DOHH2 (cell line): ENCODE results near the gene BTBD17.

Source experiments
- H3F3A ChIP-seq: fragments of 200-600 bp; sonication (generic), shearing (Covaris generic); 2 replicates; pipeline ENCODE4 v1.6.0; 2016; ENCODE audit warnings: antibody characterized with exemption, mild to moderate bottlenecking; ENCODE audit not compliant: control insufficient read depth, insufficient read depth
- H3K27ac ChIP-seq: fragments of 200-600 bp; sonication (generic); 2 replicates; pipeline ENCODE4 v1.5.1; 2014; ENCODE audit warnings: low read depth, mild to moderate bottlenecking, low read length, moderate library complexity
- H3K27me3 ChIP-seq: fragments of 200-600 bp; sonication (generic); 2 replicates; pipeline ENCODE4 v1.6.1; 2014; ENCODE audit warnings: mild to moderate bottlenecking, low read length, mixed read lengths; ENCODE audit not compliant: control insufficient read depth
- H3K36me3 ChIP-seq: fragments of 200-600 bp; sonication (generic); 2 replicates; pipeline ENCODE4 v1.6.1; 2014; ENCODE audit warnings: mild to moderate bottlenecking, low read length, moderate library complexity, mixed read lengths; ENCODE audit not compliant: control insufficient read depth
- H3K4me1 ChIP-seq: fragments of 200-600 bp; sonication (generic); 2 replicates; pipeline ENCODE4 v1.6.1; 2014; ENCODE audit warnings: mild to moderate bottlenecking, low read length, mixed read lengths; ENCODE audit not compliant: control insufficient read depth
- H3K4me2 ChIP-seq: fragments of 200-600 bp; sonication (generic); 2 replicates; pipeline ENCODE4 v1.6.0; 2014; ENCODE audit warnings: mild to moderate bottlenecking, low read length, moderate library complexity
- H3K4me3 ChIP-seq: fragments of 200-600 bp; sonication (generic); 2 replicates; pipeline ENCODE4 v1.5.1; 2014; ENCODE audit warnings: mild to moderate bottlenecking, low read length, mixed read lengths
- H3K79me2 ChIP-seq: fragments of 200-600 bp; sonication (generic); 2 replicates; pipeline ENCODE4 v1.6.1; 2014; ENCODE audit warnings: mild to moderate bottlenecking, low read length, mixed read lengths; ENCODE audit not compliant: control insufficient read depth
- H3K9me2 ChIP-seq: fragments of 200-600 bp; sonication (generic); replicated peaks from 2 replicates; pipeline ENCODE4 v1.6.1; 2014; ENCODE audit warnings: mild to moderate bottlenecking, low read length, mixed read lengths; ENCODE audit not compliant: control insufficient read depth
- H3K9me3 ChIP-seq: fragments of 200-600 bp; sonication (generic); 2 replicates; pipeline ENCODE4 v1.6.1; 2014; ENCODE audit warnings: antibody characterized with exemption, low read length, mixed read lengths; ENCODE audit not compliant: control insufficient read depth, insufficient read depth
- H4K20me1 ChIP-seq: fragments of 200-600 bp; sonication (generic); 2 replicates; pipeline ENCODE4 v1.6.0; 2014; ENCODE audit warnings: low read depth, mild to moderate bottlenecking, antibody characterized with exemption, low read length, moderate library complexity; ENCODE audit not compliant: control insufficient read depth, insufficient read depth
- EZH2phosphoT487 ChIP-seq: fragments of 200-600 bp; sonication (generic); IDR thresholded peaks from 2 replicates; pipeline ENCODE4 v1.6.1; 2017; ENCODE audit warnings: borderline replicate concordance, mild to moderate bottlenecking, antibody characterized with exemption, low read length, moderate library complexity, mixed read lengths
- TF ChIP-seq, protein P1 (sequence below): fragments of 200-600 bp; sonication (generic); IDR thresholded peaks from one replicate; pipeline ENCODE4 v1.5.1; 2014; ENCODE audit warnings: antibody characterized with exemption, mild to moderate bottlenecking, low read depth, low read length; ENCODE audit not compliant: poor library complexity, severe bottlenecking

Gene BTBD17

DNA sequence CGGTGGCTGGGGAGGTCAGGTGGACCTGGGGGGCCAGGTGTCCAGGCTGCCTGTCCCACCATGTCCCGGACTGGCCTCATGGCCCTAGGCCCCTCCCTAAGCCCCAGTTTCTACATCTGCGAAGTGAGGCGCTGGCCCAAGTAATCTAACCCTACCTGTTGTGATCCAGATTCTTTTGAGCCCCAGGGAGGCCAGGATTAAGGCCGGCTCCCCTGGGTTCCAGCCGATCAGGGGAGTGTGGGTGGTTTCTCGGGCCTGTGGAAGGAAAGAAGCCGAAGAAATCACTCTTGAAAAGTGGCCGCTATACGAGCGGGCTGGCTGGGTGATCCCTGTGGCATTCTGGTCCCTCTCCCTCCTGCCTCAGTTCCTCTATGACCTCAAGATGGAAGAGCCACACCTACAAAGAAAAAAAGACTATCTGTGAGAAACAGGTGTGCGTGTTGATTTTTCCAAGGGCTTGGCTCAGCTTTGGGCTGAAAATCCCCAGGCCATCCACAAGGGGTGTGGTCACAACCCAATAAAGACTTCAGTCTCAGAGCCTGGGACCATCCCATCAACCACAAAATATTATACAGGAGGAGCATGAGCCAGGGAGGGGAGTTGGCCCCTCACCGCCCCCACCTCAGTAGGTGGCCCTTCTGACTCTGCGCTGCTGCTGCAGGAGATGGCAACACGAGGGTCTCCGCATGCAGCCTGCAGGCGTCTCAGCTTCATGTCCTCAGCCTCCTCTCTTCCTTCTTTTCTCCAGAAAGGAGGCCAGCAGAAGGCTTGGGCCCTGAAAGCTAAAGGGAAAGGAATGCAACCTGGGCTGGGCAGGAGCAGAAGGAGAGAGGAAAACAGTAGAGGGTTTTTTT, 25.9 kb upstream of the BTBD17 start:
- no peak for TF ChIP-seq EZH2phosphoT487
- Histone ChIP-seq H3F3A (no peaks in the 10 kb centered on the region), H3K4me2 (no peak overlapping the region), H3K4me1 (no peaks in the 10 kb centered on the region), H3K27me3 (no peaks in the 10 kb centered on the region), H3K36me3 (no peaks in the 10 kb centered on the region), H3K4me3 (no peak overlapping the region), H3K79me2 (no peaks in the 10 kb centered on the region), H4K20me1 (no peaks in the 10 kb centered on the region), H3K9me2 (no peaks in the 10 kb centered on the region), H3K27ac (no peak overlapping the region), H3K9me3 (no peaks in the 10 kb centered on the region)

DNA sequence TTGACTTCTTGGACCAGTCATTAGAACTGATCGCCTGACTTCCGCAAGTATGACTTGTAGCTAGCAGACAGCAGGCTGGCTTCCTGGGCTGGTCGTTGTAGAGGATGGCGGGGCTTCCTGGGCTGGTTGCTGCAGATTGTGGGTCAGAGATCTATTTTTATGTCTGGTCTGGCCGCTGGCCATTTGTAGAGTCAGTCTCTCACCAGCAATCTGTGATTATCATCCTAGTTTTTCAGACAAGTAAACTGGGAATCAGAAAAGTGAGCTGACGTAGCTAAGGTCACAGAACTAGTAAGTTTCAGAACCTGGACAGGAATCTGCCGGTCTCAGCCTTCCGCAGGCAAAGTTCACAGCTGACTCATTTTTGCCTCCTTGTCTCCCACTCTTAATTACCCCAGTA, 24.7 kb upstream of the BTBD17 start:
- Histone ChIP-seq H3K4me1 (no peaks in the 10 kb centered on the region), H3K27ac (no peak overlapping the region), H3K4me3 (no peak overlapping the region), H3K36me3 (no peaks in the 10 kb centered on the region), H3K9me2 (no peaks in the 10 kb centered on the region), H3K27me3 (no peaks in the 10 kb centered on the region), H3K4me2 (no peak overlapping the region), H3K9me3 (no peaks in the 10 kb centered on the region), H4K20me1 (no peaks in the 10 kb centered on the region), H3K79me2 (no peaks in the 10 kb centered on the region), H3F3A (no peaks in the 10 kb centered on the region)
- TF ChIP-seq, protein P1, sequence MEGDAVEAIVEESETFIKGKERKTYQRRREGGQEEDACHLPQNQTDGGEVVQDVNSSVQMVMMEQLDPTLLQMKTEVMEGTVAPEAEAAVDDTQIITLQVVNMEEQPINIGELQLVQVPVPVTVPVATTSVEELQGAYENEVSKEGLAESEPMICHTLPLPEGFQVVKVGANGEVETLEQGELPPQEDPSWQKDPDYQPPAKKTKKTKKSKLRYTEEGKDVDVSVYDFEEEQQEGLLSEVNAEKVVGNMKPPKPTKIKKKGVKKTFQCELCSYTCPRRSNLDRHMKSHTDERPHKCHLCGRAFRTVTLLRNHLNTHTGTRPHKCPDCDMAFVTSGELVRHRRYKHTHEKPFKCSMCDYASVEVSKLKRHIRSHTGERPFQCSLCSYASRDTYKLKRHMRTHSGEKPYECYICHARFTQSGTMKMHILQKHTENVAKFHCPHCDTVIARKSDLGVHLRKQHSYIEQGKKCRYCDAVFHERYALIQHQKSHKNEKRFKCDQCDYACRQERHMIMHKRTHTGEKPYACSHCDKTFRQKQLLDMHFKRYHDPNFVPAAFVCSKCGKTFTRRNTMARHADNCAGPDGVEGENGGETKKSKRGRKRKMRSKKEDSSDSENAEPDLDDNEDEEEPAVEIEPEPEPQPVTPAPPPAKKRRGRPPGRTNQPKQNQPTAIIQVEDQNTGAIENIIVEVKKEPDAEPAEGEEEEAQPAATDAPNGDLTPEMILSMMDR = no peak
- TF ChIP-seq EZH2phosphoT487 = no peak

- no peaks in the 10 kb centered on the region for H3K27me3 ChIP-seq
- H3K9me2 ChIP-seq = no peaks in the 10 kb centered on the region
- H3K4me3 ChIP-seq = no peak overlapping the region
- no peak for TF ChIP-seq EZH2phosphoT487
- TF ChIP-seq, protein P1 = no peak
- H3K4me1 ChIP-seq = no peaks in the 10 kb centered on the region
- no peak overlapping the region for H3K4me2 ChIP-seq
- no peaks in the 10 kb centered on the region for H3K36me3 ChIP-seq
- no peak overlapping the region for H3K27ac ChIP-seq
- H3F3A ChIP-seq = no peaks in the 10 kb centered on the region
- H4K20me1 ChIP-seq = no peaks in the 10 kb centered on the region
- no peaks in the 10 kb centered on the region for H3K79me2 ChIP-seq
- no peaks in the 10 kb centered on the region for H3K9me3 ChIP-seq
Measured at GRCh38 chr17:74385201-74385600, 23.5 kb upstream of the BTBD17 start.

GRCh38 chr17:74383141-74383540, 21.5 kb upstream of the BTBD17 start:
- TF ChIP-seq, protein P1 = no peak
- no peak for TF ChIP-seq EZH2phosphoT487
- Histone ChIP-seq H4K20me1 (no peaks in the 10 kb centered on the region), H3K79me2 (no peaks in the 10 kb centered on the region), H3K36me3 (no peaks in the 10 kb centered on the region), H3K27ac (no peak overlapping the region), H3K4me3 (no peak overlapping the region), H3K4me2 (no peak overlapping the region), H3K9me2 (no peaks in the 10 kb centered on the region), H3K27me3 (no peaks in the 10 kb centered on the region), H3F3A (no peaks in the 10 kb centered on the region), H3K9me3 (no peaks in the 10 kb centered on the region), H3K4me1 (no peaks in the 10 kb centered on the region)
